ENCODE measurements around the gene ETFB.

Gene ETFB

DNA sequence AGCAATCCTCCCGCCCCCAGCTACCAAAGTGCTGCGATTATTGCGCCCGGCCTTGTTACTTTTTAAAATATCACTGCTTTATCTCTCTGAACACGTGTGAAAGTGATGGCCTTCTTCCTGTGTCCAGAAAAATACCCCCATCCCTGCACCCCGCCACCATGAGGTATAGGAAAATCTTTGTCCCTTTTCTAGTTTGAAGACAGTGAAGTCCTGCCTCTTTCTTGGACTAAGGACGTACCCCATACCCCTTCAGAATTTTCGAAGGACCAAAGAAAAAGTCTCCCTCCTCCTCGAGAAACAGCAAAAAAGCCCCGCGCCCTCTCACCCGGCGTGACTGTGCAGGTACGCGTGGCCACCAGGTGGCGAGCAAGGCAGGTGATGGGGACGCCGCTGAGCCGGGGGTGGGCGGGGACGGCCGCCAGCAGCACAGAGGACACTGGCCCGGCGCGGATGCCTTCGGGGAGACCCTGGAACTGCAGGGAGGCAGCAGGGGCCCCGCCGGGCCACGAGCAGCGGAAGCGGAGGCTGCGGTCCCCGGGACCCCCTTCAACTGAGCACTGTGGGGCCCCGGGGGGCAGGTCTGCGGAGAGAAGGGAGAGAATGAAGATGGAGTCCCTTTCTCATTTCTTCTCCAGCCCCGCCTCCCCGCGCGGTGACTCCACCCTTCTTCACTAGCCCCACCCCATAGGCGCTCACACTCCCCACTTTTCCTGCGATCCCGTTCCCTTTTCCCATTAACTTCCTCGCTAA, 27.4 kb downstream of the ETFB start:
- Histone ChIP-seq H3K27me3 (no peaks in the 10 kb centered on the region), H3K4me3 (peak overlapping the region; percentile 53 to 66), H3K4me1 (peaks cover 0 to 18% (median 11%) of the 10 kb centered on the region in 4 donors), H3K9me3 (no peaks in the 10 kb centered on the region), H3K27ac (peak overlapping the region; percentile 83 to 89), H3K36me3 (no peaks in the 10 kb centered on the region)
- intact Hi-C loops (cut with DNase I; ENCODE audit: low total_unique reads), result loop anchor here (5.0 to 10.0 kb wide), 2 partner anchors 99 to 256 kb away; no protein-coding TSS in a partner anchor
- DNase-seq, result peak; percentile 87 to 92
- TF ChIP-seq CTCF (IDR thresholded peaks at IDR 0.05), result peak; percentile 76 to 89

GRCh38 chr19:51337861-51338562, 28.2 kb downstream of the ETFB start:
- intact Hi-C loops (cut with DNase I; ENCODE audit: low total_unique reads), result loop anchor here (5.0 to 10.0 kb wide), 2 partner anchors 99 to 257 kb away; no protein-coding TSS in a partner anchor
- no peaks in the 10 kb centered on the region for H3K9me3 ChIP-seq

GRCh38 chr19:51337141-51337860, 28.9 kb downstream of the ETFB start:
- no peak for DNase-seq
- intact Hi-C loops (cut with DNase I; ENCODE audit: low total_unique reads), result loop anchor here (5.0 to 10.0 kb wide), 2 partner anchors 100 to 258 kb away; no protein-coding TSS in a partner anchor

More at GRCh38 chr19:51337861-51338562, 28.2 kb downstream of the ETFB start:
- DNase-seq, result no peak
- Histone ChIP-seq H3K27me3 (no peaks in the 10 kb centered on the region), H3K4me1 (peaks cover 0 to 18% (median 11%) of the 10 kb centered on the region in 4 donors), H3K36me3 (no peaks in the 10 kb centered on the region), H3K4me3 (no peak overlapping the region), H3K27ac (peak overlapping the region in 1 of 2 donors; percentile 89)
- TF ChIP-seq CTCF (IDR thresholded peaks at IDR 0.05), result no peak

DNA sequence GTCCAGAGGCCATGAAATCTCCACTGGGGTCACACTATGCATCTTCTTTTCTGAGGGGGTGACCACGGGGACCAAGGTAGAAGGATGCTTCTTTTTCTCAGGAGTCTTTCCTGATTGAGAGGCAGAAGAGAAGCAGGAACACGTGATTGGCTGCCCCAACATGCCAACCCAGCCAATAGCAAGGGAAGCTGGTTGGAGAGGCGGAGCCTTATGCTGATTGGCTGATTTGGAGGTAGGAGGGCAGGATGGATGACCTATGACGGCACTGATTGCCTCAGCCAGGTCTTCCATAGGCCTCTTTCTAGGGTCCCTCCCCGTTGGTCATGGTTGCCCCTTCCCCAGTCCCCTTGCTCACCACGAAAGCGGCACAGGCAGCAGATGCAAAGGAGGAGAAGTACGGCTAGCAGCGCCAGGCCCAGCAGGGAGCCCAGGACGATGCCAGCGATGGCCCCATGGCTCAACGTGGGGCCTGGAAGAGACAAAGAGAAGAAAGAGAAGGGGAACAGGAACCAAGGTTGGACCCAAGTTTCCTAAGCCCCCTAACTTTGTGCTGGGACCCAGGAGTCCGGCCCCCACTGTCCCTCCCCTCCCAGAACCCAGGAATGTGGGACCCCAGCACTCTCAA, 32.2 kb downstream of the ETFB start:
- peaks cover 0 to 10% (median 5%) of the 10 kb centered on the region in 3 donors for H3K36me3 ChIP-seq
- peaks cover 0 to 24% of the 10 kb centered on the region in 2 donors for H3K27me3 ChIP-seq
- no peak overlapping the region for H3K27ac ChIP-seq
- no peaks in the 10 kb centered on the region for H3K9me3 ChIP-seq
- DNase-seq, result no peak
- H3K4me3 ChIP-seq, result no peak overlapping the region
- H3K4me1 ChIP-seq, result peaks cover 0 to 7% (median 6%) of the 10 kb centered on the region in 4 donors
- intact Hi-C loops (cut with DNase I; ENCODE audit: low total_unique reads), result loop anchor here (10.0 kb wide), 1 partner anchor 261 kb away; no protein-coding TSS in a partner anchor
- TF ChIP-seq CTCF (IDR thresholded peaks at IDR 0.05), result no peak

More at GRCh38 chr19:51337141-51337860, 28.9 kb downstream of the ETFB start:
- H3K4me1 ChIP-seq, result peaks cover 0 to 18% (median 11%) of the 10 kb centered on the region in 4 donors
- no peak overlapping the region for H3K4me3 ChIP-seq
- no peaks in the 10 kb centered on the region for H3K9me3 ChIP-seq
- TF ChIP-seq CTCF (IDR thresholded peaks at IDR 0.05), result no peak
- H3K27ac ChIP-seq, result no peak overlapping the region
- H3K27me3 ChIP-seq, result no peaks in the 10 kb centered on the region
- H3K36me3 ChIP-seq, result peaks cover 0 to 3% (median 0%) of the 10 kb centered on the region in 3 donors

DNA sequence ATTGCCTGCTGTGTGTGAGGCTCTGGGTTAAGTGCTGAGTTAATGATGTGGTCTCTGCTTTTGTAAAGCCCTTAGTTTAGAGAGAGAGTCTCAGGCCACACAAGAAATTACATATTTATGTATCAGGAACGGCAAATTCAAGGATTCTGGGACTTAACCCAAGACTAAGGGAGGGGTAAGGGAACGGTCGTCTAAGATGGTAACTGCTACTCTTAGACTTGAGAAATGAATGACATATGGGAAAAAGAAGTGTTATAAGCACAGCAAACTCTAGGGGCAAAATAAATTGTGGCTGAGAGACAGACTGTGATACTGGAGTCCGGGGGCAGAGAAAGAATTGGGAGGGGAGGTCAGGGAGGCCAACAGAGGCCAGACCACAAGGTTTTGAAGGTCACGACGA, 34.5 kb downstream of the ETFB start:
- no peak for DNase-seq
- Histone ChIP-seq H3K9me3 (no peaks in the 10 kb centered on the region), H3K36me3 (peaks cover 0 to 10% (median 5%) of the 10 kb centered on the region in 3 donors), H3K27me3 (peaks cover 0 to 46% of the 10 kb centered on the region in 2 donors), H3K27ac (no peak overlapping the region), H3K4me3 (no peak overlapping the region), H3K4me1 (peaks cover 0 to 13% (median 6%) of the 10 kb centered on the region in 4 donors)
- no peak for TF ChIP-seq CTCF (IDR thresholded peaks at IDR 0.05)
- intact Hi-C loops (cut with DNase I; ENCODE audit: low total_unique reads), result loop anchor here (10.0 kb wide), 1 partner anchor 263 kb away; no protein-coding TSS in a partner anchor

All from tibial artery (tissue), 4 donors.